ENCODE data around the gene HGS. TPM values are rescaled to one million over a fixed set of nuclear protein-coding genes. Genes with fewer than 3 reads are reported as not detected.
A peak's percentile ranks its signal among the peaks of the same experiment; 100 is the strongest.

Gene HGS
- total and polyA plus RNA-seq, 8 donors: 39.3 to 174 (median 45.2) TPM

- FAIRE-seq (no peak), DNase-seq (peak; percentile 94 to 98 (median 96)), ATAC-seq (peak; percentile 98 to 99 (median 99))
- 0 to 1% methylated on average over 75 to 96 of the region's 96 CpGs for WGBS, 2 donors
- no peaks in the 10 kb centered on the region for H3K27me3 ChIP-seq
- peaks cover 0 to 15% (median 6%) of the 10 kb centered on the region in 3 donors for H3K4me1 ChIP-seq
- no peaks in the 10 kb centered on the region for H3K9me3 ChIP-seq
- intact Hi-C loops (cut with DNase I): no loop called here
- no peak for TF ChIP-seq CTCF (IDR thresholded peaks at IDR 0.05)
- H3K27ac ChIP-seq: peak within 1 kb of the TSS; percentile 33 to 63 (median 62)
- peak within 1 kb of the TSS; percentile 80 to 99 (median 98) for H3K4me3 ChIP-seq
- peaks cover 0 to 6% (median 0%) of the 10 kb centered on the region in 3 donors for H3K36me3 ChIP-seq
These were observed 17.2 kb upstream of the HGS start, which contains the start of the genes CCDC137 and OXLD1 for GRCh38 chr17:81666342-81667191. Gene CCDC137, plus strand, starts transcription at chr17:81666737. Its CDS starts 30 bp downstream, at chr17:81666767. Gene OXLD1, minus strand, starts transcription at chr17:81666605. Its CDS starts 28 bp downstream, at chr17:81666577.

- ATAC-seq: no peak
- 84 to 88% methylated on average over 18 of the region's 18 CpGs for WGBS, 2 donors
- Histone ChIP-seq H3K27ac (no peak overlapping the region), H3K4me3 (peak overlapping the region in 1 of 4 donors; percentile 80), H3K4me1 (peaks cover 0 to 15% (median 6%) of the 10 kb centered on the region in 3 donors), H3K36me3 (peaks cover 0 to 16% (median 7%) of the 10 kb centered on the region in 3 donors), H3K9me3 (no peaks in the 10 kb centered on the region), H3K27me3 (no peaks in the 10 kb centered on the region)
- DNase-seq: no peak
- intact Hi-C loops (cut with DNase I): no loop called here
- no peak for FAIRE-seq
- TF ChIP-seq CTCF (IDR thresholded peaks at IDR 0.05): no peak
These were observed 16.1 kb upstream of the HGS start for GRCh38 chr17:81667754-81668153.

GRCh38 chr17:81672504-81672903 is 11.3 kb upstream of the HGS start:
- no peak for TF ChIP-seq CTCF (IDR thresholded peaks at IDR 0.05)
- FAIRE-seq (no peak), ATAC-seq (no peak), DNase-seq (peak in 1 of 6 donors; percentile 66)
- H3K36me3 ChIP-seq: peaks cover 0 to 16% (median 12%) of the 10 kb centered on the region in 3 donors
- H3K4me1 ChIP-seq: peaks cover 0 to 4% (median 0%) of the 10 kb centered on the region in 3 donors
- H3K9me3 ChIP-seq: no peaks in the 10 kb centered on the region
- H3K27me3 ChIP-seq: no peaks in the 10 kb centered on the region
- WGBS, 2 donors: 82 to 84% methylated on average over 18 of the region's 18 CpGs
- no peak overlapping the region for H3K27ac ChIP-seq
- no peak overlapping the region for H3K4me3 ChIP-seq
- intact Hi-C loops (cut with DNase I): no loop called here

- Histone ChIP-seq H3K27me3 (no peaks in the 10 kb centered on the region), H3K4me3 (no peak overlapping the region), H3K9me3 (no peaks in the 10 kb centered on the region), H3K27ac (no peak overlapping the region), H3K36me3 (peaks cover 0 to 16% (median 12%) of the 10 kb centered on the region in 3 donors), H3K4me1 (no peaks in the 10 kb centered on the region)
- intact Hi-C loops (cut with DNase I): no loop called here
- ATAC-seq: no peak
- no peak for DNase-seq
- TF ChIP-seq CTCF (IDR thresholded peaks at IDR 0.05): no peak
- 90 to 95% methylated on average over 16 of the region's 16 CpGs for WGBS, 2 donors
- no peak for FAIRE-seq
These were observed 10.9 kb upstream of the HGS start for GRCh38 chr17:81672954-81673353.
